ENCODE data around the gene SRRT.

Gene SRRT

GRCh38 chr7:100878685-100879084, 3.8 kb downstream of the SRRT start:
- Histone ChIP-seq H3K4me1 (ENCODE audit: insufficient read depth, low read length, poor library complexity, severe bottlenecking) (peaks cover 37% of the 10 kb centered on the region), H3K9ac (ENCODE audit: low read depth, low read length, poor library complexity, severe bottlenecking) (peak overlapping the region; percentile 61), H3K36me3 (ENCODE audit: insufficient read depth, low read length) (peaks cover 49% of the 10 kb centered on the region; the same call in 1 of the 2 replicates), H4K20me1 (ENCODE audit: insufficient read depth, low read length, poor library complexity, severe bottlenecking) (peaks cover 79% of the 10 kb centered on the region), H3K9me2 (replicated peaks; ENCODE audit: low read depth, low read length) (no peaks in the 10 kb centered on the region), H3K9me3 (ENCODE audit: insufficient read depth, low read depth, low read length) (no peaks in the 10 kb centered on the region), H3F3A (ENCODE audit: low read depth) (no peaks in the 10 kb centered on the region), H2AFZ (ENCODE audit: low read length) (no peak overlapping the region), H3K4me2 (ENCODE audit: low read depth, low read length, poor library complexity, severe bottlenecking) (peak overlapping the region; percentile 92), H3K4me3 (ENCODE audit: low read length, poor library complexity, severe bottlenecking) (peak overlapping the region; percentile 100), H3K79me2 (ENCODE audit: insufficient read depth, low read length) (peaks cover 87% of the 10 kb centered on the region), H3K27me3 (ENCODE audit: insufficient read depth, low read length, poor library complexity, severe bottlenecking) (peaks cover 6% of the 10 kb centered on the region)
- TF ChIP-seq EZH2phosphoT487 (IDR thresholded peaks at IDR 0.05; ENCODE audit: borderline replicate concordance) = no peak
- TF ChIP-seq CTCF (conservative IDR thresholded peaks at IDR 0.05; ENCODE audit: low read length) = no peak

- Histone ChIP-seq H3K36me3 (ENCODE audit: insufficient read depth, low read length) (peaks cover 59% of the 10 kb centered on the region; the same call in 1 of the 2 replicates), H3K9ac (ENCODE audit: low read depth, low read length, poor library complexity, severe bottlenecking) (peak overlapping the region; percentile 61), H2AFZ (ENCODE audit: low read length) (no peak overlapping the region), H4K20me1 (ENCODE audit: insufficient read depth, low read length, poor library complexity, severe bottlenecking) (peaks cover 88% of the 10 kb centered on the region), H3K4me2 (ENCODE audit: low read depth, low read length, poor library complexity, severe bottlenecking) (peak overlapping the region; percentile 92), H3K79me2 (ENCODE audit: insufficient read depth, low read length) (peaks cover 82% of the 10 kb centered on the region), H3F3A (ENCODE audit: low read depth) (no peaks in the 10 kb centered on the region), H3K9me3 (ENCODE audit: insufficient read depth, low read depth, low read length) (no peaks in the 10 kb centered on the region), H3K4me3 (ENCODE audit: low read length, poor library complexity, severe bottlenecking) (peak overlapping the region; percentile 100), H3K9me2 (replicated peaks; ENCODE audit: low read depth, low read length) (no peaks in the 10 kb centered on the region), H3K4me1 (ENCODE audit: insufficient read depth, low read length, poor library complexity, severe bottlenecking) (peaks cover 30% of the 10 kb centered on the region), H3K27me3 (ENCODE audit: insufficient read depth, low read length, poor library complexity, severe bottlenecking) (peaks cover 6% of the 10 kb centered on the region)
- TF ChIP-seq CTCF (conservative IDR thresholded peaks at IDR 0.05; ENCODE audit: low read length) = no peak
- TF ChIP-seq EZH2phosphoT487 (IDR thresholded peaks at IDR 0.05; ENCODE audit: borderline replicate concordance) = no peak
These were observed 4.9 kb downstream of the SRRT start for GRCh38 chr7:100879685-100880261.

GRCh38 chr7:100880645-100881044, 5.7 kb downstream of the SRRT start:
- Histone ChIP-seq H3K9me3 (ENCODE audit: insufficient read depth, low read depth, low read length) (no peaks in the 10 kb centered on the region), H3K9ac (ENCODE audit: low read depth, low read length, poor library complexity, severe bottlenecking) (no peak overlapping the region), H4K20me1 (ENCODE audit: insufficient read depth, low read length, poor library complexity, severe bottlenecking) (peaks cover 86% of the 10 kb centered on the region), H3K27me3 (ENCODE audit: insufficient read depth, low read length, poor library complexity, severe bottlenecking) (no peaks in the 10 kb centered on the region), H3K4me3 (ENCODE audit: low read length, poor library complexity, severe bottlenecking) (no peak overlapping the region), H3K4me2 (ENCODE audit: low read depth, low read length, poor library complexity, severe bottlenecking) (peak overlapping the region; percentile 92), H3F3A (ENCODE audit: low read depth) (no peaks in the 10 kb centered on the region), H3K4me1 (ENCODE audit: insufficient read depth, low read length, poor library complexity, severe bottlenecking) (peaks cover 30% of the 10 kb centered on the region), H3K9me2 (replicated peaks; ENCODE audit: low read depth, low read length) (no peaks in the 10 kb centered on the region), H2AFZ (ENCODE audit: low read length) (no peak overlapping the region), H3K79me2 (ENCODE audit: insufficient read depth, low read length) (peaks cover 75% of the 10 kb centered on the region), H3K36me3 (ENCODE audit: insufficient read depth, low read length) (peaks cover 68% of the 10 kb centered on the region; the same call in 1 of the 2 replicates)
- TF ChIP-seq EZH2phosphoT487 (IDR thresholded peaks at IDR 0.05; ENCODE audit: borderline replicate concordance) (no peak), CTCF (conservative IDR thresholded peaks at IDR 0.05; ENCODE audit: low read length) (no peak)

Measured in Loucy (cell line).